Measurements from ENCODE around the gene RBMX.

- no peak for TF ChIP-seq CTCF (IDR thresholded peaks at IDR 0.05)
- no peak for TF ChIP-seq POLR2A (IDR thresholded peaks at IDR 0.05)
- TF ChIP-seq POLR2AphosphoS5 (IDR thresholded peaks at IDR 0.05) = no peak
Measured at GRCh38 chrX:136827026-136827425, 53.5 kb downstream of the RBMX start.

Data from breast epithelium (tissue), 3 donors.